AG10803 (cell line): ENCODE measurements around the gene PRKCB.
"Not testable (repeated sequence)": the region's sequence is repeated elsewhere in the genome, so short reads cannot be mapped to it uniquely, and the experiment has no call there.

ENCODE experiments used
- DNase-seq: peaks from one replicate; pipeline ENCODE4 v3.0.0; 2010; ENCODE audit warnings: low read depth
- H3K4me3 ChIP-seq: 2 replicates; pipeline ENCODE4 v1.5.1; 2011; ENCODE audit warnings: mild to moderate bottlenecking, low read length, control low read depth
- TF ChIP-seq, protein P1 (sequence below): conservative IDR thresholded peaks from 2 replicates; pipeline ENCODE4 v1.5.1; 2011; ENCODE audit warnings: mild to moderate bottlenecking, low read length, control low read depth, inconsistent platforms

Gene PRKCB

DNA sequence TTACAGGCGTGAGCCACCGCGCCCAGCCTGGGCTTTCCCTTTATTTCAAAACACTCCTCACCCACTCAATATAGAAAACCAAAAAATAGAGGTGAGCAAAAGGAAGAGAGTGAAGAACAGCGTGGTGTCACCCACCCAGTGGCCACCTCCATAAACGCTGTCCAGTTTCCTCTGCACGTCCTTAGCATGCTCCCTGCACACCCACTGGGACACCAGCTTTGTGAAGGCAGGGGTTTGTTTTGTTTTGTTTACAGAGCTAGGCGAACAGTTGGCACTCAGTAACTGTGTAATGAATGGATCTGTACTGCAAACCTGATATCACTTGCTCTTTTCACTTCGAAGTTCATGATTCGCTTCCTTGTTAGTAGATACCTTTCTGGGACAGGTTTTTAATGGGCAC is 73.0 kb downstream of the PRKCB start:
- no peak overlapping the region for H3K4me3 ChIP-seq
- TF ChIP-seq, protein P1, sequence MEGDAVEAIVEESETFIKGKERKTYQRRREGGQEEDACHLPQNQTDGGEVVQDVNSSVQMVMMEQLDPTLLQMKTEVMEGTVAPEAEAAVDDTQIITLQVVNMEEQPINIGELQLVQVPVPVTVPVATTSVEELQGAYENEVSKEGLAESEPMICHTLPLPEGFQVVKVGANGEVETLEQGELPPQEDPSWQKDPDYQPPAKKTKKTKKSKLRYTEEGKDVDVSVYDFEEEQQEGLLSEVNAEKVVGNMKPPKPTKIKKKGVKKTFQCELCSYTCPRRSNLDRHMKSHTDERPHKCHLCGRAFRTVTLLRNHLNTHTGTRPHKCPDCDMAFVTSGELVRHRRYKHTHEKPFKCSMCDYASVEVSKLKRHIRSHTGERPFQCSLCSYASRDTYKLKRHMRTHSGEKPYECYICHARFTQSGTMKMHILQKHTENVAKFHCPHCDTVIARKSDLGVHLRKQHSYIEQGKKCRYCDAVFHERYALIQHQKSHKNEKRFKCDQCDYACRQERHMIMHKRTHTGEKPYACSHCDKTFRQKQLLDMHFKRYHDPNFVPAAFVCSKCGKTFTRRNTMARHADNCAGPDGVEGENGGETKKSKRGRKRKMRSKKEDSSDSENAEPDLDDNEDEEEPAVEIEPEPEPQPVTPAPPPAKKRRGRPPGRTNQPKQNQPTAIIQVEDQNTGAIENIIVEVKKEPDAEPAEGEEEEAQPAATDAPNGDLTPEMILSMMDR = no peak
- DNase-seq = no peak

DNA sequence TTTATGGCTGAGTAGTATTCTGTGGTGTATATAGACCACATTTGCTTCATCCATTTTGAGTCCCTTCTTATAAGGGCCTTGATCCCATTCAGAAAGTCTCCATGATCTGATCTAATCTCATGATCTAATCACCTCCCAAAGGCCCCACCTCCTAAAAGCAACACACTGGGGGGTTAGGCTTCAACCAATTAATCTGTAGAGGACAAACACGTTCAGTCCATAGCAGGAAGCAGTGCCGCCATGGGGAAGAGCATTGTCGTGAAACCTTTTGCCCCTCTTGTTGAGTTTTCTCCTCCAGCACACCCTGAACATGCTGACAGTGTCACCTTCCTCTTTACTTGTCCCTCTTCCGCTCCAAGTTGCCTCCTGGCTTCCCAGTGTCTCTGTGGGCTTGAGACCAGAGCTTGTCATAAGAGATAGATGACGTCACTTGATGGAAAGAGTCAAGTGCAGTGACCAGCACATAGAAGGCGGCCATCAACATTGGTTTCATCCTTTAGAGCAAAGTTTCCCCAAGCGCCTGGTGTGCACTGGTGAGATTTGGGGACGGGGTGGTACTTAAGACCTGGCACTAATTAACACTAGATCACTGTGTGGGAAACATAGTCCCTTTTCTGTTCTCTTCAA is 74.1 kb downstream of the PRKCB start:
- TF ChIP-seq, protein P1 = no peak
- DNase-seq = no peak
- no peak overlapping the region for H3K4me3 ChIP-seq

DNA sequence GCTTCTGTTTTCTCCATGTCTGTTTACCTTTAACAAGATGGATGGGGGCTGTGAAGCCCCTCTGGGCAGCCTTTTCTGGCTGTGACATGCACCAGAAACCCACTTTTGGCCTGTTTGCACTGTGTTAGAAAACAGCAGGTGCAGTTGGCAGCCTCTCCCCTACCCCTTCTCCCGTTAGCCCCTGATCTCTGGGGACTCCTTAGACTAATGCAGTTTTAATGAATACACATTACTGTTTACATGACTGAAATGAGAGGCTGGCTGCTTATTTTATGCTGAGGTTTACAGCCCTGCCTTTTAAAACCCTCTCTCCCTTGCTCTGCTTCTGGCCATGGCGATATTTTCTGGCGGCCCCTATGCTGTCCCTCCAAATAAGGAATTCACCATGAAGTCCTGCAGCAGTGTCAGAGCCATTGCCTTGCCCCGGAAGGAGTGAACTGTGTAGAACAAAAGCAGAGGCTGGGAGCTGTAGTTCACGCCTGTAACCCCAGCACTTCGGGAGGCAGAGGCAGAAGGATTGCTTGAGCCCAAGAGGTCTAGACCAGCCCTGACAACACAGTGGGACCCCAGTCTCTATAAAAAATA is 79.3 kb downstream of the PRKCB start:
- H3K4me3 ChIP-seq = no peak overlapping the region
- DNase-seq = no peak
- TF ChIP-seq, protein P1 = no peak

DNA sequence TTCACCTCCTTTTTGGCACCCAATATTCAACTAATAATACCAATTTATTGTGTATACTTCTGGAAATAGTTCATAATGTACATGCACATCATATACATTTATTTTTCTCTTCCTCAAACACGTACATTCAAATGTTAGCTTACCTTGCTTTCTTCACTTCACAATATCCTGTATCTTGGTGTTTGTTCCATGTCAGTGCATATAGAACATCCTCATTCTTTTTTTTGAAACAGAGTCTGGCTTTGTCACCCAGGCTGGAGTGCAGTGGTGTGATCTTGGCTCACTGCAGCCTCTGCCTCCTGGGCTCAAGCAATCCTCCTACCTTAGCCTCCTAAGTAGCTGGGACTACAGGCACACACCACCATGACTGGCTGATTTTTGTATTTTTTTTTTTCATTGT is 80.8 kb downstream of the PRKCB start:
- DNase-seq, H3K4me3 ChIP-seq: not testable (repeated sequence)

DNA sequence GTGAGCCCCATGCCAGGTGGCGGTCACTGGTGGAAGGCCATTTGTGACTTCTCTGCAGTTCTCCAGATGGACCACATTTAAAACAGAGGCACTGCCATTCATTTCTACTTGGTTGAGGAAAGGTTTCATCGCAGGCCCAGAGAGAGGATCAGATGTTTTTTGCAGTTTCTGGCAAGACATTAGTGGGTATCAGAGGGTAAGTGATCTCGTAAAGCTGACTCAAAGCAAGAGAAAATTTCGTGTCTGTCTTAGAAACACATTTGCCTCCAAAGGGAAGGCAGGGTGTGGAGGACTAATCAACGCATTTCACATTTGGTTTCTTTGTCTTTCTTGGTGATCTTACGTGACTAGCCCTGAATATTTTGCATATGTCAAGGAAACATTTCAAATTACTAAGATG is 81.8 kb downstream of the PRKCB start:
- TF ChIP-seq, protein P1 = no peak
- H3K4me3 ChIP-seq = no peak overlapping the region
- no peak for DNase-seq

DNA sequence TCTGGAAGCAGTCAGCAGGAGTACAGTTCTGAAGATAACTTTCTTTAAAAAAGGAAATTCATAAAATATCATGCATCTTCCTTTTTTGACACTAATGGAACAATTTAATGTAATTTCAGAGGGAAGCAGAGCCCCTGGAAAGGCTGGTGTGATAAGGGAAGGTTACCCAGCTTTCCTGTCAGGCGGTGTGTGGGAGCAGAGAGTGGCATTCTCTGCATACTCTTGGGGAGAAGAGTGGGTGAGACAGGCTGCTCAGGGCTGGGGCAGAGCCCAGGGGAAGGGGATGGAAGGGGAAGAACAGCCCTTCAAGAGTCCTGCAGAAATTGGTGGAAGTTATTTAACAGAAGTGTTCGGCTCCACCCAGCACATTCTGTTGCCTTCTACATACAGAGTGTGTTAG is 84.7 kb downstream of the PRKCB start:
- DNase-seq = no peak
- no peak overlapping the region for H3K4me3 ChIP-seq
- TF ChIP-seq, protein P1 = no peak

DNA sequence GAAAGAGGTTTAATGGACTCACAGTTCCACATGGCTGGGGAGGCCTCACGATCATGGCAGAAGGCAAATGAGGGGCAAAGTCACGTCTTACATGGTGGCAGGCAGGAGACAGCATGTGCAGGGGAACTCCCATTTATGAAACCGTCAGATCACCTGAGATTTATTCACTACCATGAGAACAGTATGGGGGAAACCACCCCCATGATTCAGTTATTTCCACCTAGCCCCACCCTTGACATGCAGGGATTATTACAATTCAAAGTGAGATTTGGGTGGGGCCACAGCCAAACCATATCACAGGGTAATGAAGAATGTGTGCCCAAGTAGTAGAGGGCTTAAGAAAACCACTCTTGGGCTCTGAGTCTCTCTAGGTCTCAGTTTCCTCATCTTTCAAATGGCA is 85.1 kb downstream of the PRKCB start:
- DNase-seq = no peak
- TF ChIP-seq, protein P1 = no peak
- H3K4me3 ChIP-seq = no peak overlapping the region

DNA sequence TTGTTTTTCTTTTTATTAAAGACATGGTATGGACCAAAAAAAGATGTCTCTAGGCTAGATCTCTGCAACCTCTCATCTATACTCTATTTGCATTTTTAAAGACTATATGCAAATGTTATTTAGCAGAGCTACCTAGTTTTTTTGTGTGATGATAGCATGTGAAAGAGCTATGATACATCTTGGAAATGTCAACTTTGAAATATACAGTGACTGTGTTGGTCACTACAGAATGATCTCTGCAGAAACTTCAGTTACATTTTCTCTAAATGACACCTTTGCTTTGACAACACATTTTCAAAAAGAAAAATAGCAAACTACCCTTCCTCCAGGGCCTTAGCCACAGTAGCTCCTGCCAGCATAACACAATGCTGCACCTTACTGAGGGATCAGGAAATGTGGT is 86.6 kb downstream of the PRKCB start:
- TF ChIP-seq, protein P1 = no peak

More for the DNA sequence above, 86.6 kb downstream of the PRKCB start:
- DNase-seq = no peak
- H3K4me3 ChIP-seq = no peak overlapping the region
